GM21515 (cell line): ENCODE measurements around the gene EXOG.

Experiments used
- ATAC-seq: cut with Tn5 transposase; IDR thresholded peaks from one replicate; pipeline ENCODE4 v1.9.1; 2021; ENCODE audit not compliant: unreplicated experiment

The EXOG gene

GRCh38 chr3:38543586-38543985, 47.4 kb downstream of the EXOG start:
- ATAC-seq: no peak

- ATAC-seq: no peak
Observed at GRCh38 chr3:38544926-38545325, 48.8 kb downstream of the EXOG start.

- no peak for ATAC-seq
Observed at GRCh38 chr3:38545550-38545949, 49.4 kb downstream of the EXOG start.

- ATAC-seq: no peak
Observed at GRCh38 chr3:38545983-38546382, 49.8 kb downstream of the EXOG start.

- no peak for ATAC-seq
Observed at GRCh38 chr3:38548154-38548931, 52.2 kb downstream of the EXOG start.

- no peak for ATAC-seq
Observed at GRCh38 chr3:38549082-38549481, 52.9 kb downstream of the EXOG start.

GRCh38 chr3:38549486-38549885, 53.3 kb downstream of the EXOG start:
- ATAC-seq: no peak

- ATAC-seq: no peak
Observed at GRCh38 chr3:38549957-38550840, 54.1 kb downstream of the EXOG start.

- no peak for ATAC-seq
Observed at GRCh38 chr3:38551026-38551832, 55.1 kb downstream of the EXOG start.

- ATAC-seq: no peak
Observed at GRCh38 chr3:38552364-38552763, 56.2 kb downstream of the EXOG start.

- ATAC-seq: no peak
Observed at GRCh38 chr3:38553071-38553470, 56.9 kb downstream of the EXOG start.

- no peak for ATAC-seq
Observed at GRCh38 chr3:38554127-38554827, 58.1 kb downstream of the EXOG start.

- no peak for ATAC-seq
Observed at GRCh38 chr3:38555149-38555840, 59.2 kb downstream of the EXOG start.

- ATAC-seq: no peak
Observed at GRCh38 chr3:38555926-38556325, 59.8 kb downstream of the EXOG start.

- ATAC-seq: no peak
Observed at GRCh38 chr3:38556640-38557358, 60.7 kb downstream of the EXOG start.

GRCh38 chr3:38558864-38559263, 62.7 kb downstream of the EXOG start:
- ATAC-seq: no peak

- no peak for ATAC-seq
Observed at GRCh38 chr3:38560284-38560683, 64.1 kb downstream of the EXOG start.

- ATAC-seq: no peak
Observed at GRCh38 chr3:38560996-38561717, 65.0 kb downstream of the EXOG start.
